Measurements from ENCODE around the gene VIPR2. TPM values are rescaled to one million over a fixed set of nuclear protein-coding genes. Genes with fewer than 3 reads are reported as not detected.

The VIPR2 gene
- total RNA-seq, 6 experiments from 2014 or later: 0.15 to 0.51 (median 0.26) TPM; not detected in 2

GRCh38 chr7:158994687-158995086 is 150.0 kb downstream of the VIPR2 start:
- DNase-seq: no peak
- no peak for ATAC-seq
- 70% methylated on average over 6 of the region's 6 CpGs for WGBS (ENCODE audit: insufficient coverage, low coverage, low lambda C conversion rate, missing lambda C conversion rate)
- intact Hi-C loops (cut with DNase I): no loop called here
- Histone ChIP-seq H3K4me1 (no peaks in the 10 kb centered on the region), H3K4me3 (no peak overlapping the region), H3K27me3 (peaks cover 0 to 4% of the 10 kb centered on the region in 2 donors), H3K36me3 (no peaks in the 10 kb centered on the region), H3K9me3 (no peaks in the 10 kb centered on the region), H3K27ac (no peak overlapping the region)
- TF ChIP-seq POLR2A (IDR thresholded peaks at IDR 0.05) (no peak), CTCF (IDR thresholded peaks at IDR 0.05) (no peak)

- intact Hi-C loops (cut with DNase I): no loop called here
- TF ChIP-seq CTCF (IDR thresholded peaks at IDR 0.05): no peak
- no peak for TF ChIP-seq POLR2A (IDR thresholded peaks at IDR 0.05)
- H3K4me1 ChIP-seq: no peaks in the 10 kb centered on the region
- peaks cover 0 to 4% of the 10 kb centered on the region in 2 donors for H3K27me3 ChIP-seq
- H3K9me3 ChIP-seq: no peaks in the 10 kb centered on the region
- H3K4me3 ChIP-seq: no peak overlapping the region
- DNase-seq: no peak
- WGBS (ENCODE audit: insufficient coverage, low coverage, low lambda C conversion rate, missing lambda C conversion rate): 77% methylated on average over 12 of the region's 12 CpGs
- no peak for ATAC-seq
- H3K27ac ChIP-seq: no peak overlapping the region
- H3K36me3 ChIP-seq: no peaks in the 10 kb centered on the region
Observed at GRCh38 chr7:158993591-158993990, 151.1 kb downstream of the VIPR2 start.

- TF ChIP-seq POLR2A (IDR thresholded peaks at IDR 0.05) (no peak), CTCF (IDR thresholded peaks at IDR 0.05) (no peak)
- H3K36me3 ChIP-seq: no peaks in the 10 kb centered on the region
- H3K4me3 ChIP-seq: no peak overlapping the region
- intact Hi-C loops (cut with DNase I): no loop called here
- no peaks in the 10 kb centered on the region for H3K4me1 ChIP-seq
- H3K9me3 ChIP-seq: no peaks in the 10 kb centered on the region
- ATAC-seq (no peak), DNase-seq (no peak)
- H3K27me3 ChIP-seq: peaks cover 0 to 4% of the 10 kb centered on the region in 2 donors
- H3K27ac ChIP-seq: no peak overlapping the region
- 36% methylated on average over 20 of the region's 28 CpGs for WGBS (ENCODE audit: insufficient coverage, low coverage, low lambda C conversion rate, missing lambda C conversion rate)
Observed at GRCh38 chr7:158992759-158993158, 151.9 kb downstream of the VIPR2 start.

GRCh38 chr7:158991824-158992621 is 152.6 kb downstream of the VIPR2 start:
- no peak for TF ChIP-seq CTCF (IDR thresholded peaks at IDR 0.05)
- TF ChIP-seq POLR2A (IDR thresholded peaks at IDR 0.05): no peak
- Histone ChIP-seq H3K27me3 (peaks cover 0 to 4% of the 10 kb centered on the region in 2 donors), H3K36me3 (no peaks in the 10 kb centered on the region), H3K27ac (no peak overlapping the region), H3K9me3 (no peaks in the 10 kb centered on the region), H3K4me1 (no peaks in the 10 kb centered on the region), H3K4me3 (no peak overlapping the region)
- WGBS (ENCODE audit: insufficient coverage, low coverage, low lambda C conversion rate, missing lambda C conversion rate): 20% methylated on average over 12 of the region's 21 CpGs
- intact Hi-C loops (cut with DNase I): no loop called here
- ATAC-seq (no peak), DNase-seq (no peak)
